ENCODE measurements around the gene BHLHE40.

DNA sequence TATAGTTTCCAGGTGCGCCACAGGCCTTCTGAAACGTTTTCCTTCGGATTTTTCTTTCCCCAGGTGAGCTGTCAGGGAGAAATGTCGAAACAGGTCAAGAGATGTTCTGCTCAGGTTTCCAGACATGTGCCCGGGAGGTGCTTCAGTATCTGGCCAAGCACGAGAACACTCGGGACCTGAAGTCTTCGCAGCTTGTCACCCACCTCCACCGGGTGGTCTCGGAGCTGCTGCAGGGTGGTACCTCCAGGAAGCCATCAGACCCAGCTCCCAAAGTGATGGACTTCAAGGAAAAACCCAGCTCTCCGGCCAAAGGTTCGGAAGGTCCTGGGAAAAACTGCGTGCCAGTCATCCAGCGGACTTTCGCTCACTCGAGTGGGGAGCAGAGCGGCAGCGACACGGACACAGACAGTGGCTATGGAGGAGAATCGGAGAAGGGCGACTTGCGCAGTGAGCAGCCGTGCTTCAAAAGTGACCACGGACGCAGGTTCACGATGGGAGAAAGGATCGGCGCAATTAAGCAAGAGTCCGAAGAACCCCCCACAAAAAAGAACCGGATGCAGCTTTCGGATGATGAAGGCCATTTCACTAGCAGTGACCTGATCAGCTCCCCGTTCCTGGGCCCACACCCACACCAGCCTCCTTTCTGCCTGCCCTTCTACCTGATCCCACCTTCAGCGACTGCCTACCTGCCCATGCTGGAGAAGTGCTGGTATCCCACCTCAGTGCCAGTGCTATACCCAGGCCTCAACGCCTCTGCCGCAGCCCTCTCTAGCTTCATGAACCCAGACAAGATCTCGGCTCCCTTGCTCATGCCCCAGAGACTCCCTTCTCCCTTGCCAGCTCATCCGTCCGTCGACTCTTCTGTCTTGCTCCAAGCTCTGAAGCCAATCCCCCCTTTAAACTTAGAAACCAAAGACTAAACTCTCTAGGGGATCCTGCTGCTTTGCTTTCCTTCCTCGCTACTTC, 3.8 kb downstream of the BHLHE40 start:
- TF ChIP-seq, protein P1, sequence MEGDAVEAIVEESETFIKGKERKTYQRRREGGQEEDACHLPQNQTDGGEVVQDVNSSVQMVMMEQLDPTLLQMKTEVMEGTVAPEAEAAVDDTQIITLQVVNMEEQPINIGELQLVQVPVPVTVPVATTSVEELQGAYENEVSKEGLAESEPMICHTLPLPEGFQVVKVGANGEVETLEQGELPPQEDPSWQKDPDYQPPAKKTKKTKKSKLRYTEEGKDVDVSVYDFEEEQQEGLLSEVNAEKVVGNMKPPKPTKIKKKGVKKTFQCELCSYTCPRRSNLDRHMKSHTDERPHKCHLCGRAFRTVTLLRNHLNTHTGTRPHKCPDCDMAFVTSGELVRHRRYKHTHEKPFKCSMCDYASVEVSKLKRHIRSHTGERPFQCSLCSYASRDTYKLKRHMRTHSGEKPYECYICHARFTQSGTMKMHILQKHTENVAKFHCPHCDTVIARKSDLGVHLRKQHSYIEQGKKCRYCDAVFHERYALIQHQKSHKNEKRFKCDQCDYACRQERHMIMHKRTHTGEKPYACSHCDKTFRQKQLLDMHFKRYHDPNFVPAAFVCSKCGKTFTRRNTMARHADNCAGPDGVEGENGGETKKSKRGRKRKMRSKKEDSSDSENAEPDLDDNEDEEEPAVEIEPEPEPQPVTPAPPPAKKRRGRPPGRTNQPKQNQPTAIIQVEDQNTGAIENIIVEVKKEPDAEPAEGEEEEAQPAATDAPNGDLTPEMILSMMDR (IDR thresholded peaks at IDR 0.05): no peak
- TF ChIP-seq POLR2A (IDR thresholded peaks at IDR 0.05) (no peak), POLR2AphosphoS5 (IDR thresholded peaks at IDR 0.05) (peak in 1 of 4 donors; percentile 12), EP300 (IDR thresholded peaks at IDR 0.05) (no peak)

All from sigmoid colon (tissue), 4 donors.